Trophoblast cell (in vitro differentiated cells and primary cell): ENCODE data around the gene SCD5.

Experiments used
- DNase-seq, 2 donors: peaks; one replicate each; pipeline ENCODE4 v3.0.0-alpha.2; 2016
- H2AFZ ChIP-seq: 2 replicates; pipeline ENCODE4 v1.6.1; 2013; ENCODE audit warnings: low read length, moderate library complexity, mild to moderate bottlenecking; ENCODE audit not compliant: insufficient read depth, poor library complexity
- H2AK5ac ChIP-seq: 2 replicates; pipeline ENCODE4 v1.6.1; 2013; ENCODE audit warnings: mild to moderate bottlenecking, low read length
- H2BK120ac ChIP-seq: 2 replicates; pipeline ENCODE4 v1.6.1; 2013; ENCODE audit warnings: low read length, mild to moderate bottlenecking, moderate library complexity; ENCODE audit not compliant: insufficient read depth, poor library complexity
- H2BK12ac ChIP-seq: 2 replicates; pipeline ENCODE4 v1.6.1; 2013; ENCODE audit warnings: mild to moderate bottlenecking, low read length, moderate library complexity
- H2BK5ac ChIP-seq: 2 replicates; pipeline ENCODE4 v1.6.1; 2013; ENCODE audit warnings: low read length, low read depth, moderate library complexity, mild to moderate bottlenecking; ENCODE audit not compliant: poor library complexity
- H3K14ac ChIP-seq: 2 replicates; pipeline ENCODE4 v1.6.1; 2013; ENCODE audit warnings: mild to moderate bottlenecking, low read length
- H3K18ac ChIP-seq: 2 replicates; pipeline ENCODE4 v1.6.1; 2013; ENCODE audit warnings: mild to moderate bottlenecking, low read length
- H3K23ac ChIP-seq: 2 replicates; pipeline ENCODE4 v1.6.1; 2013; ENCODE audit warnings: low read length
- H3K27ac ChIP-seq: 2 replicates; pipeline ENCODE4 v1.5.1; 2013; ENCODE audit warnings: low read depth, mild to moderate bottlenecking, inconsistent platforms, low read length, moderate library complexity
- H3K27me3 ChIP-seq: 2 replicates; pipeline ENCODE4 v1.6.1; 2013; ENCODE audit warnings: inconsistent platforms, mild to moderate bottlenecking, low read length, moderate library complexity; ENCODE audit not compliant: insufficient read depth
- H3K36me3 ChIP-seq, 2 experiments: 1 replicate in 1 of 2; 2 replicates in 1 of 2; pipeline ENCODE4 v1.6.1; 2013; ENCODE audit warnings: low read length in 2 of 2, mild to moderate bottlenecking in 2 of 2, moderate library complexity in 1 of 2; ENCODE audit not compliant: insufficient read depth in 2 of 2, control insufficient read depth in 1 of 2
- H3K4ac ChIP-seq: 2 replicates; pipeline ENCODE4 v1.6.1; 2013; ENCODE audit warnings: low read depth, mild to moderate bottlenecking, low read length, moderate library complexity
- H3K4me1 ChIP-seq, 2 experiments: 1 replicate in 1 of 2; 2 replicates in 1 of 2; pipeline ENCODE4 v1.6.1; 2013; ENCODE audit warnings: low read length in 2 of 2, mild to moderate bottlenecking in 2 of 2, moderate library complexity in 1 of 2; ENCODE audit not compliant: insufficient read depth in 2 of 2, control insufficient read depth in 1 of 2
- H3K4me2 ChIP-seq: 2 replicates; pipeline ENCODE4 v1.6.1; 2013; ENCODE audit warnings: inconsistent platforms, mild to moderate bottlenecking, low read length, moderate library complexity
- H3K4me3 ChIP-seq: 2 replicates; pipeline ENCODE4 v1.5.1; 2013; ENCODE audit warnings: mild to moderate bottlenecking, low read depth, low read length, inconsistent platforms
- H3K79me1 ChIP-seq: one replicate; pipeline ENCODE4 v1.6.1; 2013; ENCODE audit warnings: low read length
- H3K79me2 ChIP-seq: 2 replicates; pipeline ENCODE4 v1.6.1; 2013; ENCODE audit warnings: low read length, mild to moderate bottlenecking; ENCODE audit not compliant: control insufficient read depth, insufficient read depth, poor library complexity
- H3K9ac ChIP-seq: 2 replicates; pipeline ENCODE4 v1.6.1; 2013; ENCODE audit warnings: mild to moderate bottlenecking, low read length
- H3K9me3 ChIP-seq: 2 replicates; pipeline ENCODE4 v1.6.1; 2013; ENCODE audit warnings: low read depth, mild to moderate bottlenecking, control low read depth, inconsistent platforms, low read length; ENCODE audit not compliant: insufficient read depth
- H4K12ac ChIP-seq: 2 replicates; pipeline ENCODE4 v1.6.1; 2013; ENCODE audit warnings: low read depth, mild to moderate bottlenecking, low read length, moderate library complexity
- H4K8ac ChIP-seq: 2 replicates; pipeline ENCODE4 v1.6.1; 2013; ENCODE audit warnings: low read depth, mild to moderate bottlenecking, low read length, moderate library complexity
- H4K91ac ChIP-seq: one replicate; pipeline ENCODE4 v1.6.1; 2013; ENCODE audit warnings: low read depth, mild to moderate bottlenecking, low read length, moderate library complexity
- WGBS: extraction: QIAGEN DNeasy Blood & Tissue Kit; methylation state at CpG from one replicate; pipeline ENCODE4 v1.1.7; 2013; ENCODE audit warnings: missing lambda C conversion rate; ENCODE audit not compliant: insufficient read length, insufficient coverage; ENCODE audit errors: extremely low coverage; 5-methylcytosine and 5-hydroxymethylcytosine counted together

SCD5 gene

DNA sequence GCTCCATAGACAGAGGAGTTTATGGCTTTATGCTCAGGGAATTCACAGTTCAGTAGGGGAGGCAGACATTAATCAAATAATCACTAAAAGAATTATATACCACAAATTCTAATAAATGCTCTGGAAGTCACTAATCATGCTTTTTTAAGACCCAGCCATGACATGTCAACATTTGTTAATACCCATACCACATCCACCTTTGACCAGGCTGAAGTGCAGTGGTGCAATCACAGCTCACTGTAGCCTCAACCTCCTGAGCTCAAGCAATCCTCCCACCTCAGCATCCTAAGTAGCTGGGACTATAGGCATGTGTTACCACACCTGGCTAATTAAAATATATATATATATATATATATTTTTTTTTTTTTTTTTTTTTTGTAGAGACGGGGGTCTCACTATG is 12.8 kb upstream of the SCD5 start:
- Histone ChIP-seq H3K27me3 (no peaks in the 10 kb centered on the region), H3K18ac (no peak overlapping the region), H4K12ac (no peak overlapping the region), H2AFZ (no peak overlapping the region), H3K36me3 (no peaks in the 10 kb centered on the region), H3K79me1 (no peaks in the 10 kb centered on the region), H3K79me2 (no peaks in the 10 kb centered on the region), H3K23ac (no peak overlapping the region), H4K8ac (no peak overlapping the region), H3K14ac (no peak overlapping the region), H3K4me1 (no peaks in the 10 kb centered on the region), H2BK5ac (no peak overlapping the region), H3K4ac (no peak overlapping the region), H3K27ac (no peak overlapping the region), H3K9ac (no peak overlapping the region), H4K91ac (no peak overlapping the region), H3K9me3 (no peaks in the 10 kb centered on the region), H3K4me3 (no peak overlapping the region), H2BK12ac (no peak overlapping the region), H3K4me2 (no peak overlapping the region), H2BK120ac (no peak overlapping the region), H2AK5ac (no peak overlapping the region)
- DNase-seq, result no peak
- WGBS, result no CpG with 5 or more reads among the region's 1 CpG

- Histone ChIP-seq H3K9me3 (no peaks in the 10 kb centered on the region), H3K36me3 (no peaks in the 10 kb centered on the region), H2BK12ac (no peak overlapping the region), H4K8ac (no peak overlapping the region), H2BK5ac (no peak overlapping the region), H3K4me2 (no peak overlapping the region), H4K91ac (no peak overlapping the region), H3K27ac (no peak overlapping the region), H3K4ac (no peak overlapping the region), H3K4me1 (no peaks in the 10 kb centered on the region), H3K4me3 (no peak overlapping the region), H3K79me2 (no peaks in the 10 kb centered on the region), H4K12ac (no peak overlapping the region), H3K9ac (no peak overlapping the region), H2AFZ (no peak overlapping the region), H2BK120ac (no peak overlapping the region), H3K18ac (no peak overlapping the region), H3K23ac (no peak overlapping the region), H3K79me1 (no peaks in the 10 kb centered on the region), H3K14ac (no peak overlapping the region), H2AK5ac (no peak overlapping the region), H3K27me3 (peaks cover 5% of the 10 kb centered on the region)
- no CpG with 5 or more reads among the region's 4 CpGs for WGBS
- no peak for DNase-seq
Observed at GRCh38 chr4:82810176-82810575, 11.6 kb upstream of the SCD5 start.

DNA sequence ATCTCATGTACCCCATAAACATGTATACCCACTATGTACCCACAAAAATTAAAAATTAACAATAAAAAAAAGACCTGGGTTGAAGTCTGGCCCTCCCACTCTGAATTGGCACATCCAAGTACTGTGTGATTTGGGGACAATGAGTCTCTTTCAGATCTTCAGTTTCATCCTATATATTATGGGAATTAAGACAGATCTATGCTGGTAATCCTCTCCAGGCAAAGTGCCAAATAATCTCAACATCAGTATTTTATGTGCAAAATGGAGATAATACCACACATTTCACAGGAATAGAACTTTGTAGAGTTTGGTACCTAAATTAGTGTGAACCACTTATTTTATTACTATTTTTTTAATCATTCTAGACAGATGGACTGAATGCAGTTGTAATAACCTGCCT is 11.0 kb upstream of the SCD5 start:
- H2BK12ac ChIP-seq, result no peak overlapping the region

GRCh38 chr4:82803746-82804145 is 5.2 kb upstream of the SCD5 start:
- no peak overlapping the region for H2AK5ac ChIP-seq
- H3K79me2 ChIP-seq, result no peaks in the 10 kb centered on the region
- H3K4me2 ChIP-seq, result no peak overlapping the region
- no peak overlapping the region for H2BK120ac ChIP-seq
- no peak overlapping the region for H3K9ac ChIP-seq
- H3K23ac ChIP-seq, result no peak overlapping the region
- no peak overlapping the region for H4K91ac ChIP-seq
- DNase-seq, result no peak
- H3K27ac ChIP-seq, result no peak overlapping the region
- no peak overlapping the region for H3K14ac ChIP-seq
- no peak overlapping the region for H2AFZ ChIP-seq
- H3K4me1 ChIP-seq, result peaks cover 0 to 2% of the 10 kb centered on the region in 2 experiments
- H3K18ac ChIP-seq, result no peak overlapping the region
- WGBS, result no CpG with 5 or more reads among the region's 4 CpGs
- no peak overlapping the region for H4K12ac ChIP-seq
- no peak overlapping the region for H3K4ac ChIP-seq
- H3K36me3 ChIP-seq, result no peaks in the 10 kb centered on the region
- H3K4me3 ChIP-seq, result no peak overlapping the region
- H3K27me3 ChIP-seq, result peaks cover 20% of the 10 kb centered on the region
- no peak overlapping the region for H2BK12ac ChIP-seq
- H3K9me3 ChIP-seq, result peaks cover 2% of the 10 kb centered on the region
- H4K8ac ChIP-seq, result no peak overlapping the region
- no peak overlapping the region for H2BK5ac ChIP-seq
- H3K79me1 ChIP-seq, result no peaks in the 10 kb centered on the region

More for the DNA sequence above, 11.0 kb upstream of the SCD5 start:
- Histone ChIP-seq H3K36me3 (no peaks in the 10 kb centered on the region), H2BK120ac (no peak overlapping the region), H3K27me3 (peaks cover 5% of the 10 kb centered on the region), H3K4me3 (no peak overlapping the region), H2BK5ac (no peak overlapping the region), H4K12ac (no peak overlapping the region), H3K9me3 (no peaks in the 10 kb centered on the region), H3K9ac (no peak overlapping the region), H3K23ac (no peak overlapping the region), H3K79me1 (no peaks in the 10 kb centered on the region), H2AFZ (no peak overlapping the region), H3K4me1 (no peaks in the 10 kb centered on the region), H3K14ac (no peak overlapping the region), H3K79me2 (no peaks in the 10 kb centered on the region), H4K91ac (no peak overlapping the region), H3K18ac (no peak overlapping the region), H3K27ac (no peak overlapping the region), H3K4me2 (no peak overlapping the region), H3K4ac (no peak overlapping the region), H4K8ac (no peak overlapping the region), H2AK5ac (no peak overlapping the region)
- no peak for DNase-seq
